Activated CD8-positive, alpha-beta memory T cell treated with anti-CD3 and anti-CD28 coated beads for 1 hour (primary cell): ENCODE results near the gene DNAH5.

Experiments
- DNase-seq, 2 donors: peaks; one replicate each; pipeline ENCODE4 v3.0.0-alpha.2; 2020; ENCODE audit warnings: low read depth in 1 of 2; ENCODE audit errors: extremely low read depth in 1 of 2

DNAH5 gene

GRCh38 chr5:13939638-13940037 is 4.8 kb downstream of the DNAH5 start:
- no peak for DNase-seq

GRCh38 chr5:13934921-13935320 is 9.6 kb downstream of the DNAH5 start:
- no peak for DNase-seq

- no peak for DNase-seq
Observed at GRCh38 chr5:13934125-13934524, 10.4 kb downstream of the DNAH5 start.

DNA sequence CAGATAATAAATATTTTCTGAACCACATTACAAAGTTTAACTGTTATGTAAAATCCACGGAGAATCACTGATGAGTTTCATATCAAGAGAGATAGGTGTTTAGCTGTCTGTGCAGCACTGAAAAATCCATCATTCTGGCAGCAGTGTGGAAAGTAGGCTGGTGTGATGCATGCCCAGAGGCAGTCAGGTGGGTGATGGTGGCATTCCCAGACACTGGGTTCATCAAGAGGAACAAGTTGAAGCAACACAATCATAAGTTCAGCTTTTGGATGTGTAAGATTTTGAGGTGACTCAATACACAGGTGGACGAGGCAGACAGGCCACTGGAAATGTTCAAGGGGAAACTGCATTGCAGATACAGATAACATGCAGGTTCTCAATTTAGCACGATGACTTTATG is 11.9 kb downstream of the DNAH5 start:
- DNase-seq = no peak

DNA sequence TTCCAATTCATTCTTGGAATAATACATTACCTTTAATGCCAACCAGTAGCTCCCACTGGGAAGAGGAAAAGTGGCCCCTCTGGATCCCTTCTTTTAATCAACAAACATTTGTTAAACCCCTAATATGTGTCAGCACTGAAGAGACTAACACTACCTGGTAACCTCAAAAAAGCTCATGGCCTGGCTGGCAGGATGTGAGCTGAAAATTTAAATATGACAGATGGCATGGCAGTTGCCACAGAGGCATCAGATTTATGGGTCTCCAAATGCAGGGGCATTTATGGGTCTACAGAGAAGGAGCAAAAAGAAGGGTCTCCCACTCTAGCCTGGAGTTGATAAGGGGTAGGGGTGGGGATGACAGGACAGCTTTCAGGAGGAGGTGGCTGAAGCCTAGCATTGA is 12.5 kb downstream of the DNAH5 start:
- DNase-seq = no peak

GRCh38 chr5:13930541-13931171 is 13.8 kb downstream of the DNAH5 start:
- DNase-seq = no peak

- no peak for DNase-seq
Observed at GRCh38 chr5:13926731-13927130, 17.8 kb downstream of the DNAH5 start.

- no peak for DNase-seq
Observed at GRCh38 chr5:13921578-13921977, 22.9 kb downstream of the DNAH5 start.

- no peak for DNase-seq
Observed at GRCh38 chr5:13919786-13920185, 24.7 kb downstream of the DNAH5 start.

DNA sequence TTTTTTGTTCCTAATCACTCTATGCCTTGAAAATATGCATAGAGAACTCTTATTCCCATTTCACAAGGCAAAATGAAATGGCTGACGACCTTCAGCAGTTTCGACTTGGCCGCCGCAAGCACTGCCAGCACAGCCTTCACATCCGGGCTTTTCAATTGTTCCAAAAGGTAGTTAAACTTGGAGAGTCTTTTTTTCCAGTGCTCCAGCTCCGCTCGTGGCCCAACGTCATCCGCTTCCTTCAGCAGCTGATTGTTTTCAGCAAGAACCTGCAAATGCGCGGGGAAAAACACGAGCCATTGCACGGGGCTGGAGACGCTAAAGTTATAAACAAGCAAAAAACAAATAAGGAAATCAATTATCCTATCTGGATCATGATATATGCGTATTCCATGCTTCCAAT is 25.4 kb downstream of the DNAH5 start:
- DNase-seq = no peak

GRCh38 chr5:13917061-13917460 is 27.4 kb downstream of the DNAH5 start:
- DNase-seq = no peak

DNA sequence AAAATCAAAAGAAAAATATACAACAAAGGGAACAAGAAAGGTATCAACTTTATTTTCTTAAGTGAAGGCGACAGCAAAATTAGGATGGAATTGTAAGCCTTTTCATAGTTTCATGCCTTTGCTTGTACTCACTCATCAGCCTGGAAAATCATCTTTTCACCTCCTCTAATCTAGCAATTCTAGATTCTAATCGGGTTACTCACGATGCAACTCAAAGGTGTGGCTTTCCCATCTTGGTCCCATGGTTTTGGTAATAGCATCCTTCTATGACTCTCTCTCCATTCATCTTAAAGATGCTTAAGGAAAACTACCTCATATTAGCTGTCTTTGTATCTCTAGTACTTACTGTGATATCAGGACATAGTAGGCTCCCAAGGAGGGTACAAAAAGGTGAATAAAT is 30.5 kb downstream of the DNAH5 start:
- DNase-seq = no peak

DNA sequence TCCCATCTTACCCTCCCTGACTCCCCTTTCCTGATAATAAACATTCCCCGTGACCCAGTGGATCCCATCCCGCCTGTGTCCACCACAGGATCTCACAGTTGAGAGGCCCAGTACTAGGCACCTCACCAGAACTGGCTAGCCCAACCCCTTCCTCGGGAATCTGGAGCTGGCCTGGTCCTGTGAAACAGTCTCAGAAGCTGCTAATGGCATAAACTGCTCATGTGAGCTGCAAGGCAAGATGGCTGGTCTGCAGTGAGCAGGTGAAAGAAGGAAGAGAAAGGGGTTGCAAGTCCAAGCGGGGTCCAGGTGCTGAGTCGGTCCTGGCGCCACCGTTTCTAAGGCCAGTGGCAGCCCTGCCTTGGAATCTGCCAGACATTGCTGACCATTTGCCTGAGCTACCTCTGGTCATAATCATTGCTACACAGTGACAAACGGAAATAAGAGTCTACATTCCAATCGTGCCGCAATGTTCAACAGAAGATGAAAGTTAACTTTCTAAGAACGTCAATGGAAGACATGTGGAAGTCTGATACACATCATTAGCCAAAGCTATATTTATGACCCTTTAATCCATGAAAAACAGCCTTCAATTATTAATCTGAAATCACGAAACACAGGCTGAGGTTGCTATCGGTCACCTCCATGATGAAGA is 33.7 kb downstream of the DNAH5 start:
- no peak for DNase-seq

DNA sequence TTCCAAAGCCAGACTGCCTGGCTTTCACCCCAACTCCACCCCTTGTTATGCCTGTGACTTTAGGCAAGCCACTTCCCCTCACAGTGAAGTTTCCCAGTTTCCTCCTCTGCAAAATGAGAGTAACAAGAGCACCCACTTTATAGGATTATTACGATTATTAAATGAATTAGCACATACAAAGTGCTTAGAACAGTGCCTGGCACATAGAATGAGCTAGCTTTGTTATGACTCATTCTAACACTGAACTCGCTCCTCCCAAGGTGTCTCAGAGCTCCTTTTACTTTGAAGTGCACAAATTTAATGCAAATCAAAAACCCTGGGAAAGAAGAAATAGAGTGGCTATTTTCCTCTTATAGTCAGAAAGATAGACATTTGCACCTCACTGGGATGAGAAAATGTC is 34.3 kb downstream of the DNAH5 start:
- DNase-seq = no peak

DNA sequence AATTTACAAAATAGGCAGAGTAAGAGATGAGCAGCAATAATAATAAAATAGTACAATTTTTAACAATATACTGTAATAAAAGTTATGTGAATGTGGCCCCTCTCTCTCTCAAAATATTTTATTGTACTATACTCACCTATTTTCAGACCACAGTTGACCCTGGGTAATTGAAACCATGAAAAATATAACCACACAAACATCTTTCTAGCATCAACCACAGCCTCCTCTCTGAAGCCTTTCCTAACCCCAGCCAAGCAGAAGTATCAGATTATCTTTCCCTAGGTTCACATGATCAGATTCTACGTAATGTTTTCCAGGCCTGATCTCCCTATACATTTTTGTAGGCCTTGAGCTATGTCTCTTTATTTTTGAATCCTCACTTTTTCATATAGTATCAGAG is 35.2 kb downstream of the DNAH5 start:
- DNase-seq = no peak

DNA sequence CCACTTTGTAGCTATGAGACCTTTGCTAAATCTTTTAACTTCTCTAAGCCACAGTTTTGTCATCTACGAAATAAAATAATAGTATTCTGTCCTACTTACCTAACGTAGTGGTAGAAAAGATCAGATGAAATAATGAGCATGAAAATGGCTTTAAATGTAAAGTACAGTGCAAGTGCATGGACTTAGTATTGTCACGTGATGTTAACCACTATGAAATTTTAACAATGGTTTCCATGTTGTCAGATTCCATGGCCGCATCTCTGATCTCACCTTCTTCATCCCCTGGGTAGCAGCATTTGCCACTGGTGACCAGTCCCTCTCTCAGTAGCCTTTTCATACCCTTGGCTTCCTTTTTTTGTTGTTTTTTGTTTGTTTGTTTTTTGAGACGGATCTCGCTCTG is 45.9 kb downstream of the DNAH5 start:
- no peak for DNase-seq

DNA sequence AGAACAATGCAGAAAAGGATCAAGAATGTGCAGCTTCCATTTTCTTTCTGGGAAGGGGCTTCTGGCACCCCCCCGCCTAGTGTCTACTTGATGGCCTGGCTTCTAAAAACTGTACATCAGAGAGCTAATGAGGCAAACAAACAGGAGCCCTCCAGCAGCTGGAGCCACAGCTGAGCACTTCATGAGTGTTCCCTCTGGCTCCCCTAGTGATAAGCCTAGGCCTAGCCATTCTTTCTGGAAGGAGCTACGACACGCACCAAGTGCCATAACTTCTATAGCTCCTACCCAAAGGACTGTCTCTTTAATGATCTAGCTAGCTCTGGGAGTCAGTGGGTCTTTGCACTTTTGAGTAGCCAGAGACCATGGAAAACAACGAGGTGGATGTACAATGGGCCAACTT is 66.1 kb downstream of the DNAH5 start:
- DNase-seq = no peak

DNA sequence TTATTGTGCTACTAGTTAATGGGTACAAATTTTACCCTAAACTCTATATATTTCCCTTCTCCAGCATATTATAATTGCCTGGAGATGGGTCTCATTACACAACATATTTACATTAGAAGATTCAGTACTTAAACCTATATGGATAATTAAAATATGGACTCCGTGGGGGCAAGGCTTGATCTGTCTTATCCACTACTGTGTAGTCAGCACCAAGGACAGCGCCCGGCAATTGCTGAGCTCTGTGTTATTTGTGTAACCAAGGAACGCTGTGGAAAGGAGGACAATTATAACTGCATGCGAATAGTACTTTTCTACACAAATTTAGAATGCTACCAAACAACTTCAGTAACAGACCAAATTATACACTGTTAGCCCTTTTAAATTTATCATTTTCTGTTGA is 77.7 kb downstream of the DNAH5 start:
- DNase-seq = no peak

GRCh38 chr5:13865312-13865711 is 79.2 kb downstream of the DNAH5 start:
- DNase-seq = no peak

DNA sequence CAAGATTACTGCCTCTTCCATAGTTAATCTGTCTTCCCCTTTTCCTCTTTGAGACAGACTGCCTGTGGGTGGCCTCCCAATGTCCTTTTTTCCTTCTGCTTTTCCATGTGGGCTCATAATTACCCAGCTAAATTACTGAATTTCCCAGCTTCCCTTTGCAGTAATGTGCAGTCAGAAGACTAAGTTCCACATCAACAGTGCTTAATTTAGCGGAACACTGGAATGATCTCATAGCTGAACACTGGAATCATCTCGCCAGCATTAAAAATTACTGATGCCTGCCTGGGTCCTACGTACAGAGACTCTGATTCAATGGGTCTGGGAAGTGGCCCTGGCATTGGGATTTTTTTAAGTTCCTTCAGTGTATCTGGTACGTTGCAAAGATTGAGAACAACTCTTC is 84.3 kb downstream of the DNAH5 start:
- DNase-seq = no peak

- no peak for DNase-seq
Observed at GRCh38 chr5:13859270-13860065, 85.0 kb downstream of the DNAH5 start.

- DNase-seq = no peak
Observed at GRCh38 chr5:13843175-13843846, 101.2 kb downstream of the DNAH5 start.
